Renal cortical epithelial cell (primary cell): Measurements from ENCODE around the gene CEP104. TPM values are rescaled to one million over a fixed set of nuclear protein-coding genes. Genes with fewer than 3 reads are reported as not detected.
A peak's percentile ranks its signal among the peaks of the same experiment; 100 is the strongest.
"Not testable (repeated sequence)": the region's sequence is repeated elsewhere in the genome, so short reads cannot be mapped to it uniquely, and the experiment has no call there.

Experiments
- DNase-seq: peaks from one replicate; pipeline ENCODE4 v3.0.0-alpha.2; 2011; ENCODE audit warnings: low read depth
- total RNA-seq: library from RNA; depleted of rRNA; stranded (reverse); fragments of >200 nt; gene quantifications from 2 replicates; pipeline ENCODE4 v1.2.3, GENCODE V29; 2014

The CEP104 gene
- total RNA-seq, 1 donor from 2014 or later = 44.8 TPM

DNA sequence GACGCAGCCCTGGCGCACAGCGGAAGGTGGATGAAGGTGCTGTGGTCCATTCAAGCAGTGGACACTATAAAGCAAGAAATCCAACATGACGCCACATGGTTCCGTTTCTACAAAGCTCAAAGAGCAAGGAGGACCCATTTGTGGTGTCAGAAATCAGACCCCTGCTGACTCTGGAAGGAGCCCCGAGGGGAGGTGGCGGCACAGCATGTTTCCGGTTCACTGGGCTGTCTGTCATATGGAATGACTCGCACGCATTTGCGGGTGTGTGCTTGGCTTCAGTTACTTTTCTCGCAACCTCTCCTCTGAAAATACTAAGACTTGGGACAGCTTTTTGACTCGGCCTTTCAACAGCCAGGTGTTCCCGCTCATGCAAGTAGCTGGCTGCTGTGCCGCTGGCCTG, 31.7 kb downstream of the CEP104 start:
- DNase-seq = no peak

DNA sequence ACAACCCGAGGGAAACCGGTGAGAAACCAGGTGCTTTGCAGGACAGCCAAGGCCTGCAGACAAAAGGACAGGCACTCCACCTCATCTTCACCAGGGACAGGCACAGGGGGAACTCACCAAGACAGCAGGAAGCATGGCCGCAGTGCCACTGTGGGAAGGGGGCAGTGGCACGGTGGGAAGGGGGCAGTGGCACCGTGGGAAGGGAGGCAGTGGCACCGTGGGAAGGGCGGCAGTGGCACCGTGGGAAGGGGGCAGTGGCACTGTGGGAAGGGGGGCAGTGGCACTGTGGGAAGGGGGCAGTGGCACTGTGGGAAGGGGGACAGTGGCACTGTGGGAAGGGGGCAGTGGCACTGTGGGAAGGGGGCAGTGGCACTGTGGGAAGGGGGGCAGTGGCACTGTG, 32.4 kb downstream of the CEP104 start:
- no peak for DNase-seq

- DNase-seq = no peak
Measured at GRCh38 chr1:3822421-3822820, 34.6 kb downstream of the CEP104 start.

DNA sequence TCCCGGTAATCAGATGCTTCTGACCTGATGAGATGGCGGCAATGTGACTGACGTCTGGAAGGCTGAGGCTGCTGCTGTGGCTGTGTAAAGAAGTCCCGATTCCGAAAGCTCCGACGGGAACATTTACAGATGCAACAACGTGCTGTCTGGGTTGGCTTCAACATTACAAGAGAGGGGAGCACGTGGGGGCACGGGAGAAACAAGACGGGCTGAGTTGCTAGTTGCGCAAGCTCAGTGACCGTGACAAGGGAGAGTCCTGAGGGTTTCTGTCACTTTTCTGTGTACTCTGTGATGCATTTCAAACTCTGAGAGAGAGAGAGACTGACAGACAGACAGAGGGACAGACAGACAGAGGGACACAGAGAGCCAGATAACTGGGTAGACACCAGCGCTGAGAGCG, 35.1 kb downstream of the CEP104 start:
- no peak for DNase-seq

DNA sequence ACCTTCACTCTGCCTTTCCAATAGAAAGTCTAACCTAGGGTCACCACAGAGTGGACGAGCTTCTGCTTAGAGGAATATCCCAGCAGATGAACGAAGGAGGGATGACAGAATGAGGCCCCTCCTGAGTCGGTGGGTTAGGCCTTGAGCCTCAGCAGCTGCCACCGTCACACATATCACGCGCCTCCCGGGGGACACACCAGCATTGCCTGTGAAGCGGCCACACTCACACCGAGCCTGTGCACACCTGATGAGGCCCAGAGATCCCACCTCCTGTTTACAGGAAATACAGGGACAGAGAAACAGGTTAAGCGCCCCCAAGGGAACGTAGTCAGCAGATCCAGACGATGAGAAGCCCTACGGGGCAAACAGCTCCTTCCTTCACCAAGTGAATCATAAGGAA, 35.6 kb downstream of the CEP104 start:
- DNase-seq = no peak

GRCh38 chr1:3821004-3821403, 36.0 kb downstream of the CEP104 start:
- peak; percentile 69 for DNase-seq

GRCh38 chr1:3820316-3820715, 36.7 kb downstream of the CEP104 start:
- DNase-seq = no peak

- DNase-seq = no peak
Measured at GRCh38 chr1:3819771-3820200, 37.2 kb downstream of the CEP104 start.

GRCh38 chr1:3817821-3818597, 39.0 kb downstream of the CEP104 start:
- no peak for DNase-seq

GRCh38 chr1:3817138-3817740, 39.8 kb downstream of the CEP104 start:
- DNase-seq = no peak

DNA sequence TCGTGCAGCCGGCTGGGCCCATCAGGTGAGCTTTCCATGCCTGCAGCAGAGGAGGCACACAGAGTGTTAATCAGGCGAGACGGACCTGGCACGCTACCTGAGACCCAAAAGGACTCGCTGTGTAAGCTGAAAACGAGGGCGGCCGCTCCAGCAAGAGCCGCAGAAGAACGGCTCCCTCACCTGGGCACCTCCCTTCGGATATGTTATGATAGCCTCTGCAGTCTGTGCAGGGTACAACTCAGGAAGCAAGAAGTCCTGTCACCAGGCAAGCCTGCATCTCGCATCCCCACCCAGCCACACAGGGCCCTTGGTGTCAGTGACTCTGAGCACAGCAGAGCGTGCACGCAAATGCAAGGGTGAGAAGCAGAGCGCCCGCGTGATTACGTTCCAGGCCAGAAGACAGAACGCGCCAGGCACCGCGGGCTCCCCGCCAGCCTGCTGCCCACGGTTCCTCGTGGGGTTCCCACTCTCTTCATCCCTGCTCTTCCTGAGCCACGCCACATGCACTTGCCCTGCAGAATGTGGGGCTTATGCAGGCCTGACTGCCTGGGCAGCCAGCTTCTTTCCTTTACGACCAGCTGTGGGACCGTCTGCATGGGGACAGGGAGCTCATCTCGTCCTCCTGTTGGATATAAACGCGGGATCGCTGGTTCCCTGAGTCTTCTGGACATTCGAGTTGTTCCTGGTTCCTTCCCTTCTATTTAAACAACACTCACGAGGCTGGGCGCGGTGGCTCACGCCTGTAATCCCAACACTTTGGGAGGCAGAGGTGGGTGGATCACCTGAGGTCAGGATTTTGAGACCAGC, 40.5 kb downstream of the CEP104 start:
- no peak for DNase-seq

- no peak for DNase-seq
Measured at GRCh38 chr1:3814771-3815561, 42.0 kb downstream of the CEP104 start.

- no peak for DNase-seq
Measured at GRCh38 chr1:3814065-3814464, 42.9 kb downstream of the CEP104 start.

- no peak for DNase-seq
Measured at GRCh38 chr1:3811595-3811911, 45.5 kb downstream of the CEP104 start.

GRCh38 chr1:3810149-3810761, 46.8 kb downstream of the CEP104 start:
- not testable (repeated sequence) for DNase-seq

- no peak for DNase-seq
Measured at GRCh38 chr1:3809680-3810079, 47.3 kb downstream of the CEP104 start.

DNA sequence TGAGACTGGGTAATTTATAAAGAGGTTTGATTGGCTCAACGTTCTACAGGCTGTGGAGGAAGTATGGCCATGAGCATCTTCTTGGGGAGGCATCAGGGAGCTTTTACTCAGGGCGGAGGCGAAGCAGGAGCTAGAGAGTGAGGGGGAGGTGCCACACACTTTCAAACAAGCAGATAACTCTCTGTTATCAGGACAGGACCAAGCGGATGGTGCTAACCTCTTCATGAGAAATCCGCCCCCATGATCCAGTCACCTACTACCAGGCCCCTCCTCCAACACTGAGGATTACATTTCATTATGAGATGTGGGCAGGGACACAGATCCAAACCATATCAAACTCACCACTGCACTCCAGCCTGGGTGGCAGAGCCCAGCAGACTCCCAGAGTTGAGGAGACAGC, 49.2 kb downstream of the CEP104 start:
- DNase-seq = no peak

DNA sequence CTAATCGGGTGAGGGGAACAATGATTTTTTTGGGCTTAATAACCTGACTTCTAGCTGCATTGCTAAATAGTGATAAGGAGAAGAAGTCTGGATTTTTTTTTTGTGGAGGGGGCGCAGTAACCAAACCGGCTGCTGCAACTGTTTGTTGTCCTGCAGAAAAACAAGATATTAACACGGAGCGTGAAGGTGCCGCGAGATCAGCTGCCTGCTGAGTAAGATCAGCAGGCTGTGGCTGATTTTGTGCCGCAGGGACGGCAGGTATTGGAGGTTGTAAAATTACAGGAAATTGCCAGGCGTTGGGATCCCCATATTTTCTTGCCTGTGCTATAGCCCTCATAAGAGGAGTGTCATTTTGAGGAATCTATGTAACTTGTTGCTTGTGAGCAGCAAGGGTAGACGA, 52.0 kb downstream of the CEP104 start:
- DNase-seq = no peak

- DNase-seq = not testable (repeated sequence)
Measured at GRCh38 chr1:3804627-3804944, 52.4 kb downstream of the CEP104 start.

DNA sequence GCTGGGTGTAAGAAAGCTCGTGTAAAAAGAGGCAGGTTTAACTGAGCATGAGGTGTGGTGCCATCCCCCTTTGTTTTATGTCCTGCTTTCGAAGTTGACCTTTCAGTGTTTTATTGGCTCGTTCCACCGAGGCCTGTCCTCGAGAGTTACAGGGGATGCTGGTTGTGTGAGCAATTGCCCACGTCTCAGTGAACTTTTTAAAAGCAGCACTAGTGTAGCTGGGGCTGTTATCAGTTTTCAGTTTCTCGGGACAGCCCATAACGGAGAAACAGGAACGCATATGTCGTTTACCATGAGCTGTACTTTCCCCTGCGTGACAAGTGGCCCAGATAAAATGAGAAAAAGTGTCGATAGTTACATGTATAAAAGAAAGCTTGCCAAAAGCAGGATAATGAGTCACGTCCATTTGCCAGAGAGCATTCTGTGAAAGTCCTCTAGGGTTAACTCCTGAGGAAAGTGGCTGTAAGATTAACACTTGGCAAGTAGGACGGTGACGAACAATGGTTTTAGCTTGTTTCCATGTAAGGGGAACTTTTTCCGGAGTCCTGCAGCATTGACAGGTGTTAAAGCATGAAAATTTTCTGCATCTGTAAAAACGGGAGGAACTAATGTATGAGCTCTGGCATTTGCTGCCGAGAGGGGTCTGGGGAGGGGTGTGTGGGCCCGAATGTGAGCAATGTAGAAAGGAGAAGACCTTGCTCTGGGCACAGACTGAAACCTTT, 52.9 kb downstream of the CEP104 start:
- no peak for DNase-seq

GRCh38 chr1:3800795-3801194, 56.2 kb downstream of the CEP104 start:
- not testable (repeated sequence) for DNase-seq
